GM18508 (cell line): ENCODE results near the gene FMN1.

Experiments
- ATAC-seq: cut with Tn5 transposase; IDR thresholded peaks from one replicate; pipeline ENCODE4 v1.9.1; 2021; ENCODE audit warnings: moderate number of reproducible peaks; ENCODE audit not compliant: insufficient read depth, unreplicated experiment

FMN1 gene, protein sequence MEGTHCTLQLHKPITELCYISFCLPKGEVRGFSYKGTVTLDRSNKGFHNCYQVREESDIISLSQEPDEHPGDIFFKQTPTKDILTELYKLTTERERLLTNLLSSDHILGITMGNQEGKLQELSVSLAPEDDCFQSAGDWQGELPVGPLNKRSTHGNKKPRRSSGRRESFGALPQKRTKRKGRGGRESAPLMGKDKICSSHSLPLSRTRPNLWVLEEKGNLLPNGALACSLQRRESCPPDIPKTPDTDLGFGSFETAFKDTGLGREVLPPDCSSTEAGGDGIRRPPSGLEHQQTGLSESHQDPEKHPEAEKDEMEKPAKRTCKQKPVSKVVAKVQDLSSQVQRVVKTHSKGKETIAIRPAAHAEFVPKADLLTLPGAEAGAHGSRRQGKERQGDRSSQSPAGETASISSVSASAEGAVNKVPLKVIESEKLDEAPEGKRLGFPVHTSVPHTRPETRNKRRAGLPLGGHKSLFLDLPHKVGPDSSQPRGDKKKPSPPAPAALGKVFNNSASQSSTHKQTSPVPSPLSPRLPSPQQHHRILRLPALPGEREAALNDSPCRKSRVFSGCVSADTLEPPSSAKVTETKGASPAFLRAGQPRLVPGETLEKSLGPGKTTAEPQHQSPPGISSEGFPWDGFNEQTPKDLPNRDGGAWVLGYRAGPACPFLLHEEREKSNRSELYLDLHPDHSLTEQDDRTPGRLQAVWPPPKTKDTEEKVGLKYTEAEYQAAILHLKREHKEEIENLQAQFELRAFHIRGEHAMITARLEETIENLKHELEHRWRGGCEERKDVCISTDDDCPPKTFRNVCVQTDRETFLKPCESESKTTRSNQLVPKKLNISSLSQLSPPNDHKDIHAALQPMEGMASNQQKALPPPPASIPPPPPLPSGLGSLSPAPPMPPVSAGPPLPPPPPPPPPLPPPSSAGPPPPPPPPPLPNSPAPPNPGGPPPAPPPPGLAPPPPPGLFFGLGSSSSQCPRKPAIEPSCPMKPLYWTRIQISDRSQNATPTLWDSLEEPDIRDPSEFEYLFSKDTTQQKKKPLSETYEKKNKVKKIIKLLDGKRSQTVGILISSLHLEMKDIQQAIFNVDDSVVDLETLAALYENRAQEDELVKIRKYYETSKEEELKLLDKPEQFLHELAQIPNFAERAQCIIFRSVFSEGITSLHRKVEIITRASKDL (N-terminal part only)

DNA sequence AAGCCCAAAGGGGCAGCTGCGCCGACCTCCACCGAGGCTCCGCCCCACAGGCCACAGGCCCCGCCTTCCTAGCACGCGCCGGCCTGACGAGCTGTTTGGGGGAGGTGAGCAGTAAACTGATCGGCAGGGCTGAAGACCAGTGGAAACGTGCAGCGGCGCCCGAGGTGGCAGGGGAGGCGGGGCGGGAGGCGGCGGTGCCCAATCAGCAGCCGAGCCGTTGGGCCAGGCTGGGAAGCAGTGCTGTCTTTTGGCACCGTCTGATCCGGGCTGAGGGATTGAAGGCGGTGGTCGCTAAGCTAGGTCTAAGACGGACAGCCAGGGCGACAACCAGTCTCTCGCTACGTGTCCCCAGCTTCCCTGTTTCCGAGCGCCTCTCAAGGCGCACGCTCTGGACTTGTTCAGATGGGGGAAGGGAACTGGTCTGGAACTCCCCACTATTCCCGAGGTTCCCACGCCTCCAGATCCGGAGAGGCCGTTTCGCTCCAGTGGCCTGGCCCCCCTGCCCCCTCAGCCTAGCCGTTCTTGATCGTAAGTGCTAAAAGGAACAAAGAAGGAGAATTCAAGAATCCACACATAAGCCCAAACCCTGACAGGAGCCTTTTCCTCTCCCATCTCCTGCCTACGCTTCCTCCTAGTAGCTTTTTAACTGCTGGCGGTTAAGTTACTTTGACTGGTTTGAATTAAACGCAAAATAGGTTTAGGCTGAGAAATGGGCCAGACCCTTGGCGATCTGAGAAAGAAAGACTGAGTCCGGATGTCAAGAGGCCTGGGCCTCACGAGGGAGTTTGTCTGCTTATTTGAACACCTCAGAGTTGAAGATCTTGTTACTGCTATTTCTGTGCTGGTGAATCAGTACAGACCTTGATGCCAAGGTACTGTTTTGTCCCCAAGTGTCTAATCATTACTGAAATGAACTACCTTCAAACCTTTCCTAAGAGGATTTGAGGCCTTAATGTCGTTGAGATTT is at the start of gene FMN1:
FMN1 (minus strand) TSS at position 11 of the 967 bp plus-strand sequence. CDS start 39,800 bp downstream, outside the sequence.
- ATAC-seq, result peak; percentile 82

DNA sequence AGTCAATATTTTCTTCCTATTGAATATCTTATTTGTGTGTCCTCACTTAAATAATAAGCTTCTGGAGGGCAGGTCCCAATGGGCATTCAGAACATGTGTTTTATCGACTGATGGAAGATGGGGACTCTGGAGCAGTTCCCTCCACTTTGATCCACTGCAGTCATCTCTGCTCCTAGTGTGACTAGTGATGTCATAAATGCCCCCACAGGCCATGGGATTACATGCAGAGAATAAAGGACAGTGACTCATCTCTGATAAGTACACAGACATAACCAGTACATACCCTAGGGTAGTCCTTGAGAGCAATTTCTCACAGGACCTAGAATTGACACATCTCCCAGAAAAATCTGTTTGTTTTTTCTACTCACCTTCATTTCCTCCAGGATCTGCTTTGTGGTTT is 49.4 kb upstream of the FMN1 start:
- no peak for ATAC-seq

DNA sequence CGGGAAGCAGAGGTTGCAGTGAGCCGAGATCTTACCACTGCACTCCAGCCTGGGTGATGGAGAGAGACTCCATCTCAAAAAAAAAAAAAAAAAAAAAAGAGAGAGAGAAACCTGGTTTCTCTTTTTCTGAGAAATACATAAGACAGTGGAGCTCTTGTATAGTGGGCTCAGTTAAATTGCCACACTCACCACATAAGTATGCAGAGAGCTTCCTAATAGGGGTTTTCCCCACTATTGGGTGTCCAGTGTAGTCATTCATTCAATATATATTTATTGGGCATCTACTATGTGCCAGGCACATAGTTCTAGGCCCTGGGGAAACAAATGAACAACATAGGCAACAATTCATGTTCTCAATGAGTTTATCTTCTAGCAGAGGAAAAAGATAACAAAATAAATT is 48.9 kb upstream of the FMN1 start:
- ATAC-seq, result no peak

DNA sequence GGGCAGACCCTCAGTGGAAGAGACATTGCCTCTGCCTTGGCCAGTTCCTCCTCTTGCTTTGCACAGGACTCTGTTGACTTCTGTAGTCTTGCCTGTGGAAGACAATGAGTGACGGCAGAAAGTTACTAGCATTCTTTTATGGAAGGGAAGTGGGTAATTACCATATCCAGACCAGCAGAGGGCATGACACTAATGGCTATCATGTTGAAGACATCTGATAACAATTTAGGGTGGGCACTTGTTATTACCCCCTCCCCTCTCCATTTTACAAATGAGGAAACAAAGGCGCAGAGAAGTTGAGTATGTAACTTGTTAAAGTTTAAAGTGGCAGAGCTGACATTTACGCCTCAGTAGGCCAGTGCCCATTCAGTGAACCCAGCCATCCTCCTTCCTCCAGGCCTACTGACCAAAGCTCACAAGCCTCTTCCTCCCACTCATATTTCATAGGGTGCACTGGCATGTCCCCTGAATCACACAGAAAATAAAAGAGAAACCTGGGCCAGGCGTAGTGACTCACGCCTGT is 48.2 kb upstream of the FMN1 start:
- ATAC-seq, result no peak

DNA sequence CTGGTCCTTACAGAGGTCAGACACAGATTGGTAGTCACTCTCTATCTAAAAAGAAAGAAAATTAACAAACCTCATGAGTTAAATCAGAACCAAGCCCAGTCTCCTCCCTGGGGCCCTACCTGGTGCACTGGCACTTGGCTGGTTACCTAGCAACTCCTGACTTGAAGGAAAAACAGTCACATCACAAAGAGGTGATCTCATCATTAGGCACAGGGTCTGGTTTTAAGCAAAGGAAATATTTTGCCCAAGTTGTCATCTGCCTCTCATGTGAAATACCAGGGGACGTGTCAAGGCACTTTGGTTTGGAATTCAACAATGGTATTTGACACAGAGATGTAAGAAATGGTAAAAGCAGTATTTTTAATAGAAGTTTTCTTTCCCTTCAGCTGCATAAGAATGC is 47.7 kb upstream of the FMN1 start:
- no peak for ATAC-seq

DNA sequence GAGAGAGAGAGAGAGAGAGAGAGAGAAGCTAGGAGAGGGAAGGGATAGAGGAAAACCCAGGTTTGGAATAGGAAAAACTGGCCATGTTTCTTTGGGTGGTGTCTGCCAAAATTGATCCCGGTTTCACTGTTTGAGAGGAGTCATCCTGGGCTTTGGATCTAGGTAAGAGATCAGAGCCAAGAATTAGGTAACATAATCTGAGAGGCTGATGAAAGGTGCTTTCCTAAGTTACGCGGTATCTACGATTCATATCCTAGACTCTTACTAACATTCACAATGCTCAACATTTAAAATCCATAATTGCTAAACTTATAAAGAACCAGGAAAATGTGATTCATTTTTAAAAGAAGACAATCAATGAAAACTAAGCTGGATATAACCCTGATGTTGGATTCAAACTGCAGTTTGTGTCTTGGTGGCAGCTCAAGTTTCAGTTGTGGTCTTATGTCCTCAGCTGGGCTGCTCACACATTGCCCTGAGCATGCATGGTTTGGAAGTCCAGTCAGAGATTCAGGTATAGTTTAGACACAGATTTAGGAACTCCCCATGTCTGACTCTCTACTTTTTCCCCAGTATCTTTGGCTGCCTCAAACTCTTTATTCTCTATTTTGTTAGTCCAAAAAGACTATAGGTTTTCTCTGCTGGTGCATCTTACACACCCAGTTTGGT is 42.5 kb upstream of the FMN1 start:
- no peak for ATAC-seq

DNA sequence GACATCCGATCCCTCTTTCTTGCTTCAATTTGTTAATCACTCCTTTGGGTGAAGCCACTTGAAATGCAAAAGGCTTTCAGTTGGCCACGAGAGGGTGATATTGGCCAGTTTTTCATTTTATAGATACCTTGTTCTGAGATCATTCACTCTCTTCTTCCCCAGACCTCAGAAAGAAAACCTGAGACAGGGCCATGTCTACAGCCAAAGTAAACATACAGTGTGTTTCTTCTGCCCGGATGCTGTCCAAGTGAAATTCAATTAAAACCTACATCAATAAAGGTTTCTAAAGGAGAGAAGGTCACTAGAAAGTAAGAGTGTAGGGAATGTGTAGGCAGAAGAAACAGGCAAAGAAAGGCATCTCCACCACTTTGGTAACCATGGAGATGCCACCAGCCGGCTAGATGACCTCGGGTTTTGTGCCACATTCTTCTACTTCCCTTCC is 39.5 kb upstream of the FMN1 start:
- no peak for ATAC-seq

DNA sequence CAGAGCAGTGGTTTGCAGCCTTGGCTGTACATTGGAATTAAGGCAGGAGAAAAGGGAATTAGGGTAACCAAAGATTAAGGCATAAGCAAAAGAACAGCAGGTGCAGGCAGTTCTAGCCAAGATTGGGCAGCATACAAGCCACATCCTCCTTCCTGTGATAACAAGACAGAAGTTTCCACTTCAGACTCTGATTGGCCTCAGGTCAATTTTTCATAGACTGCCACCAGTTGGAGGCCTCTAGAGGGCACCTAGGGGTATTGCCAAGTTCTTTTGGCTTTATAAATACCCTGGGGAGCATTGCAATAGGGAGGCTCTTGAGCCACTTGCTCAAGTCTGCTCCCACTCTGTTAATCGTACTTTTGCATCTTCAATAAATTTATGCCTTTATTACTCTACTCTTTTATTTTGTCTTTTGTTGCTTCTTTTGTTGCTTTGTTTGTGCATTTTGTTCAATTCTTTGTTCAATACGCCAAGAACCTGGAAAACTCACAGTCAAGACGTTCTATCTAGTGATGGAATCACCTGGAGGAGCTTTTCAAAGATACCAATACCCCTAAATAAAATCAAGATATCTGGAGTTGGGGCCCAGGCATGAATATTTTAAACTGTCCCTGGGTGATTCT is 32.2 kb upstream of the FMN1 start:
- ATAC-seq, result peak; percentile 63

DNA sequence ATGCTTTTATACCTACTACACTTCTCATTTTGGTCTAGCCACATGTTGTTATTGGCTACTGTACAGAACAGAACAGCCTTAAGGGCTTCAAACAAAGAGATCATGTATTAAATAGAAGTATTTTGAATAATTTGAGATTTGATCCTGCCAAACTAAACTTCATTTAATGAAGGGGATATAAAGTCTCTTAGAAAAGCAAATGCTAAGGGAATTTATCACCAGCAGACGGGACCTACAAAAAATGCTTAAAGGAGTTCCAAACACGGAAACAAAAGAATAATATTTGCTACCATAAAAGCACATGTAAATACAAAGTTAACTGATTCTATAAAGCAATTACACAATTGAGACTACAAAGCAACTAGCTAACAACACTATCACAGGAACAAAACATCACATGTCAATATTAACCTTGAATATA is 23.6 kb upstream of the FMN1 start:
- ATAC-seq, result no peak

DNA sequence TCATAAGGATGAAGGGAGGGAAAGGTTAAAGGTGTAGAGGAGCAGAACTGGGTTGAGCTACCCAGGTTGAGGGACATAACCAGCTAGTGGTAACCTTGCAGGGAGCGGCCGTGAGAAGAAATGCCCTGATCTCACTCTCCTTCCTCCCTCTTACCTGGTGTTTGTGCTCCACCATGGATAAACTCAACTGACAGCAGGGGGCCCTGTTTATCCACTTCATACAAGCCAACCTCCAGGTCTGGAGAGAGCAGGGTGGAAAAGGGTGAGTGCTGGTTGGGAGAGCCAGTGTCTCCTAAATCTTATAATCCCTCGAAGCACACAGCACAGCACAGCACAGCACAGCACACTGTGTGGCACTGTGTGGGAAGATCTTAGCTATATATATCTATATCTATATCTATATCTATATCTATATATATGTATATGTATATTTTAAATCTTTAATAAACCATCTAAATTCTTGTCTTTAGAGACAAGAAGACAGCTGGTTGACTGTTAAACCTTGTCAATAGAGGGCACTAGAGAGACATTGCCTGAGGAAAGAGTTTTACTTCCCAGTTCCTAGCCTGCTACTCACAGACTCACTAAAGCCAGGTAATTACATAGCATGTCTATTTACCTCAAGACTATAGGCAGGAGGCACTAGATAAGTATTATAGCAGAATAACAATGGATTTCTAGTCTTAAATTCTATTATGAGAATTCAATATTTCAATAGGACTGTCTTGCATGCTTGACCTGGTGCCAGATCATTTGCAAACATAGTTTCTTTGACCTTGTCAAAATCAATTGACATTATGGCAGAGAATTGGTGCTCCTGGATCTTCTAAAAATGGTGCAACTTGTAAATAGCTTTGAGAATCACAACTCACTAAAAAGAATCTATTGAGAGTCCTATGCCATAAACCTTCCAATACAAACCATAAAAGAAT is 21.7 kb upstream of the FMN1 start:
- ATAC-seq, result no peak

DNA sequence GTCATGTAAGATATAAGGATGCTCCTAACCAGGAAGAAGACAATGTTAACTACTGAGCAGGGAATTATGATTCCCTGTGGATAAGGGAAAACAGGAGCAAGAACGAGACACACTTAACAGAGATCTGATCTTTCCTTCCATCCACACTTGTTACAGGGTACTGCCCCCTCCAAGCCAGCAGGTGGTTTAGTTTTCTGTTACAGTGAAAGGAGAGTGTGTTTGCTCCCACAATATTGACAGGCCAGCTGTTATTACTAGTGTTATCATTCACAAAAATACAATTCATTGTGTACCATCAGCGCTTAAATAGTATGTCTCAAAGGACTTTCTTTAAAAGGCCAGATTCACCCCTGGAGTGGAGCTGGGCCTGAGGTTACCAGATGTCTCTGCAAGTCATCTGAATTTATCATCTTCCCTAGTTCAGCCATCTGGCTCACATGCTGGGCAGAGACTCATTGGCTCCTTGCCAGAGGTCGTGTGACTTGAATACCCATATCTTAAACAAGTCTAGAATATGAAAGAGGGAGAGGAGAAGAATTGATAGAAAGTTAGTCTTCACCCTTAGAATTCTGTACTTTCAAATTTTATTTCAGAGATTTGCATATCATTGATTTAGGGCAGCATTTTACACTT is 16.8 kb upstream of the FMN1 start:
- ATAC-seq, result no peak

DNA sequence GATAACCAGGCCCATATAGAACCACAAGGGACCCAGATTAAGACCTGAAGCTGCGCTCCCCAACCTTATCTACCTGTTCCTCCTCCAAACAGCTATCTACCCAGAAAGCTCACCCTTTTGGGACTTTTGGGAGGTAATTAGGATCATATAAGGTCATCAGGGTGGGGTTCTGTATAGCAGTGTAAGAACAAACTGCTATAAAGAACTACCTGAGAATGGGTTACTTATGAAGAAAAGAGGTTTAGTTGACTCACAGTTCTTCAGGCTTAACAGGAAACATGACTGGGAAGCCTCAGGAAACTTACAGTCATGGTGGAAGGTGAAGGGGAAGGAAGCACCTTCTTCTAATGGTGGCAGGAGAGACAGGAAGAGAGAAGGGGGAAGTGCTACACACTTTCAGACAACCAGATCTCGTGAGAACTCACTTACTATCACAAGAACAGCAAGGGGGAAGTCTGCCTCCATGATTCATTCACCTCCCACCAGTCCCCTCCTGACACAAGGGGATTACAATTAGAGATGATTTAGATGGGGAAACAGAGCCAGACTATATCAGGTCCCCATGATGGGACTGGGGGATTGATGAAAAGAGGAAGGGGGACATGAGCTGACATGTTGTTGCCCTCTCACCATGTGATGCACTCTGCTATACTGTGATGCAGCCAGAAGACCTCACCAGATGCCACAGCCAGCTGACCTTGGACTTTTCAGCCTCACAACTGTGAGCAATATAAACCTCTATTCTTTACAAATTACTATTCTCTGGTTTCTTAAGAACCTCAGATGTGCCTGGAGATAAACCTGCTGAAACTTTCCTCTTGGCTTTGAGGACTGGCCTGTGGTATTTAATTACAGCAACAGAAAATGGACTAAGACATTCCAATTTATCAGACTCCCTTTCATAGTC is 15.3 kb upstream of the FMN1 start:
- no peak for ATAC-seq

DNA sequence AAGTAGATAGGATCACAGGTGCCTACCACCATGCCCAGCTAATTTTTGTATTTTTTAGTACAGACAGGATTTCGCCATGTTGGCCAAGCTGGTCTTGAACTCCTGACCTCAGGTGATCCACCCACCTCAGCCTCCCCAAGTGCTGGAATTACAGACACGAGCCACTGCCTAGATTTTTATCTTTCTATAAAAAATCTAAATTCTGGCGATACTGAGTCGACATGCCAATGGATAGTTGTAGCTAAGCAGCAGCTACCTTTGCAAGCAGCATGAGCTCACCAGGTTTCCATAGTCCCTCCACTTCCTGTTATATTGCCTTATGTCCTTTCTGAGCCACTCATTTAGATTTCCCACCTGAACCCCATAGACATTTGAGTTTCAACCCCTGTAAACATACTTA is 13.1 kb upstream of the FMN1 start:
- no peak for ATAC-seq

DNA sequence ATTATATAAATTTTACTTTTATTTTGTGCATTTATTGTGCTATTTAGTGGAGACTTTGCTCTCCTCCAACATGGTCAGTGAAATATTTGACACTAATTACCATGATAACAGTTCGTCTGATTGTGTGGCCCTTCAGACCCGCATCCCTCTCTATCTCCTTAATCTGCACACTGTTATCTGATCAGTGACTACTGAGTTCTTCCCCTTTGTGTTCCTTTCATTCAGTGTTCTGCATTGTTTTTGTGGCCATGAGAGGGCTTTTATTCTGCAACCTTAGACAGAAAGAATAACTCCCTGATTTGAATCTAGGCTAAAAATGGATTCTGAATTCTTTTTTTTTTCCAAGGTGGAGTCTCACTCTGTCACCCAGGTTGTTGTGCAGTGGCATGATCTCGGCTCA is 11.9 kb upstream of the FMN1 start:
- no peak for ATAC-seq

DNA sequence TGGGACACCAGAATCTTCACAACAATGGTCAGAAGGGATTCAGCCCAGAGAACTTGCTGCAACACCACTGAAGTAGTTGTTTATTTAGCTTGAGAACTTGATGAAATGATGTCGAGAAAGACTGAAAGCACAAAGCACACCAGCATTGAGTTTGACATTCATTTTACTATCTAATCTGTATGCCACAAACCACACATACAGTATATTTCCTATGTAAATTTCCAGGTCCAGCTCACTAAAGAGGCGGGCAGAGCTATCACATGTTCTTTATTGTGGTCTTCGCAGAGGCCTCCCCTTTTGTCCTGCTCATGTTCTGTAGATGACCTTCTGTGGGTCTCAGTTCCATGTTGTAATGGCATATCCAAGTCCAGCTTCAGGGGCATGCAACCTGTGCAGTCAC is 10.4 kb upstream of the FMN1 start:
- no peak for ATAC-seq

DNA sequence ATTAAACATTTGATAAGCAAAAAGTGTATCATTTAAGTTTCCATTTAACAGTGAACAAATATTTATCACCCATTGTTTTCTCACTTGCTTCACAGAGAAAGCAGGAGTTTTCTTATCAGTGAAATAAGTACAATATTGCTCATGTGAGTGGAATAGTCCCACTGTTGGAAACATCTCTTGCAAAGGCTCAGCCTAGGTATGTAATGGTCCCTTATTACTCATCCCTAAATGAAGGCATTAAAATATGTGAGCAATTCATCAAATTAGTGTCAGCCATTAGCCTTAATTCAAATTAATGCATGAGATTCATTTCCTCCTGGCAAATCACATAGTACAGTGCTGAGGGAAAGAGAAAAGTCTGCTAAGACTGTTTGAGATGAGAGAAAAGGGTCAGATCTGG is 9.6 kb upstream of the FMN1 start:
- no peak for ATAC-seq
